HUDEP-2 (cell line): Measurements from ENCODE around the gene LYG1.
"Not testable (repeated sequence)": the region's sequence is repeated elsewhere in the genome, so short reads cannot be mapped to it uniquely, and the experiment has no call there.

Source experiments
- DNase-seq, 76 experiments: peaks; one replicate each; lab custom pipeline; 2025; ENCODE audit not compliant: unreplicated experiment in 76 of 76; lab: John Stamatoyannopoulos, UW

LYG1 gene

DNA sequence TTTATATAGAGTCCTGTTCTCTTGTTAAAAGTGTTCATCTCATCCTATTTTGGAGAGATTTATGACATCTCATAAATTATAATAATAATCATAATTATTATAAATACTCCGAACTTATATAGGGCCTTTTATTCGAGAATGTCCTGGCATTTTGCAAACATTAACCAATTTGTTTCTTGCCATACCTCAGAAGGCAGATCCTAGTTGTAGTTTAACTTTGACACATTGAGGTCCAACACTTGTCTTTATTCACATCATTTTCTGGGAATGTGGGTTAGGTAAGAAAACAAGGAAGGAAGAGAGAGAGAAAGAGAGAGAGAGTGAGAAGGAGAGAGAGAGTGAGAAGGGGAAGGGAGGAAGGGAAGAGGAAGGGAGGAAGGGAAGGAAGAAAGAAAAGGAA is at the start of gene LYG1:
Gene LYG1, minus strand, starts transcription at position 101 of the 400 bp plus-strand sequence. CDS start 5,527 bp downstream, outside the sequence.
- not testable (repeated sequence) for DNase-seq

DNA sequence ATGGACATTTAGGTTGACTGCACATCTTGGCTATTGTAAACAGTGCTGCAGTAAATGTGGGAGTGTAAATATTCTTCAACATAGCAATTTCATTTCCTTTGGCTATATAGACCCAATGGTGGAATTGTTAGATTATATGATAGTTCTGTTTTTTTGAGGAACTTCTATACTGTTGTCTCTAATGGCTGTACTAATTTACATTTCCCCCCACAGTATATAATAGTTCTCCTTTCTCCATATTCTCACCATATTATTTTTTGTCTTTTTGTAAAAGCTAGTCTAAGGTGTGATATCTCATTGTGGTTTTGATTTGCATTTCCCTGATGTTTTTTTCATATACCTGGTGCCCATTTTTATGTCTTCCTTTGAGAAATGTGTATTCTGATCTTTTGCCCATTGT is 49.2 kb upstream of the LYG1 start:
- DNase-seq: no peak

DNA sequence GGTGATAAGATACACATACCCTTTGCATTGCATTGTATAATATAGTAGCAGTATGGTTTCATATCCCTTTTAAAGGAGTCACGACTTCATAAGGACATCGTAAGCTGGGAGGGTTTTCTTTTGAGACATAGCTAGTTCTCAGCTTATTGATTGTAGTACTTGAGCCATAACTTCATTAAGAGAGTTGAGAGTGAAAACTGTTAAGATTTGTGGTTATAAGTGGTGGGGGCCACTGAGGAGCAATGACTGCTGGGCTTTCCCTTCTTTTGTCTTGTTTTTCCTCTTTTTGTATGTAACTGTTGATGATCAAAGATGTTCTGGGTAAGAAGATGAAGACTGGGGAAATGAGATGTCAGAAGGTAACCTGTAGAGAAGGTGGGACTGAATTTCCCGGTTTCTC is 47.2 kb upstream of the LYG1 start:
- no peak for DNase-seq

DNA sequence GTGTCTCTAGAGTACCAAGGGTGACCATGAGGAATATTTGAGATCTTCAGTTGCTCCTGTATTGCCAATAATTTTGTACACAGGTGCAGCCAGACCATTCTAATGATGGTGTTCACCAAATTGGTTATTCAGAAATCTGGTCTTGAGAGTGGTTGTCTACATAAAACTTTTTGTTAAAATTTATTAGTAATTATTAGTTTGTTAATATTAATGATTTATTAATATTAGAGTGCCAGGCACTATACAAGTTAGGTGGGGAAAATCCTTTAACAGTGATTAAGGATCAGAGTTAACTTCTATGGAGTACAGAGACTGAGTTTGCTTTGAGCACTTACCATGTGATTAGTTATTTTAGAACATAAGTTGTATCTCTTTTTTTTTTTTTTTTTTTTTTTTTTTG is 45.2 kb upstream of the LYG1 start:
- DNase-seq: no peak

DNA sequence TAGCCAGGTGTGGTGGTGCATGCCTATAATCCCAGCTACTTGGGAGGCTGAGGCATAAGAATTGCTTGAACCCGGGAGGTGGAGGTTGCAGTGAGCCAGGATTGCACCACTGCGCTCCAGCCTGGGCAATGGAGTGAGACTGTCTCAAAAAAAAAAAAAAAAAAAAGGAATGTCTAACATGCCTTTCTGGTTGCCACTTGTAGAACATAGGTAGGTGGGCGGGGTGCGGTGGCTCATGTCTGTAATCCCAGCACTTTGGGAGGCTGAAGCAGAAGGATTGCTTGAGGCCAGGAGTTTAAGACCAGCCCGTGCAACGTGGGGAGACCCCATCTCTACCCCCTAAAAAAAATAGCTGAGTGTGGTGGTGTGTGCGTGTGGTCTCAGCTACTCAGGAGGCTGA is 44.4 kb upstream of the LYG1 start:
- not testable (repeated sequence) for DNase-seq

DNA sequence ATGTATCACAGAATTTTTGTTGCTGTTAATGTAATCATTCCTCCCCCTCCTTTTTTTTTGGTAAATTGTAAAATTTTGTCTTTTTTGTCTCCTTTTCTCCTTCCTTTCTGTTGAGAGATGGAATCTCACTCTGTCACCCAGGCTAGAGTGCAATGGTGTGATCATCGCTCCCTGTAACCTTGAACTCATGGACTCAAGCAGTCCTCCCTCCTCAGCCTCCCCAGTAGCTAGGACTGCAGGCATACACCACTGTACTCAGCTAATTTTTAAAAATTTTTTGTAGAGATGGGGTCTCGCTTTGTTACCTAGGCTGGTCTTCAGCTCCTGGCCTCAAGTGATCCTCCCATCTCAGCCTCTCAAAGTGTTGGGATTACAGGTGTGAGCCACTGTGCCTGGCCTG is 41.5 kb upstream of the LYG1 start:
- DNase-seq: no peak

DNA sequence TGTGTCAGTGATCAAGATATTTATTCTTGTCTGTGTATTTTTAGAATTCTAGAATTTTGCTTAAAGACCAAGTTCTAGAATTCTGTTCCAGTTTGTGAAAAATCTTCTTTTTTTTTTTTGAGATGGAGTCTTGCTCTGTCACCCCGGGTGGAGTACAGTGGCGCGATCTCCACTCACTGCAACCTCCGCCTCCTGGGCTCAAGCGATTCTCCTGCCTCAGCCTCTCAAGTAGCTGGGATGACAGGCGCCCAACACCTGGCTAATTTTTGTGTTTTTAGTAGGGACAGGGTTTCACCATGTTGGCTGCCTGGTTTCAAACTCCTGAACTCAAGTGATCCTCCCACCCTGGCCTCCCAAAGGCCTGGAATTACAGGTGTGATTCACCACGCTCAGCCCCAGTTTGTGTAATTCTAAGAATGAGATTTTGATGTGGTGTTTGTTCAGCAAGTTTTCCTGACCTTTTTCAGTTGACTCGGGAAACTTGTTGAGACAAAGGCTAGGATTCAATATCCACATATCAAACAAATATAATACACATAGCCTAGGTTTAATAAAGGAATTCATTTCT is 39.8 kb upstream of the LYG1 start:
- no peak for DNase-seq

DNA sequence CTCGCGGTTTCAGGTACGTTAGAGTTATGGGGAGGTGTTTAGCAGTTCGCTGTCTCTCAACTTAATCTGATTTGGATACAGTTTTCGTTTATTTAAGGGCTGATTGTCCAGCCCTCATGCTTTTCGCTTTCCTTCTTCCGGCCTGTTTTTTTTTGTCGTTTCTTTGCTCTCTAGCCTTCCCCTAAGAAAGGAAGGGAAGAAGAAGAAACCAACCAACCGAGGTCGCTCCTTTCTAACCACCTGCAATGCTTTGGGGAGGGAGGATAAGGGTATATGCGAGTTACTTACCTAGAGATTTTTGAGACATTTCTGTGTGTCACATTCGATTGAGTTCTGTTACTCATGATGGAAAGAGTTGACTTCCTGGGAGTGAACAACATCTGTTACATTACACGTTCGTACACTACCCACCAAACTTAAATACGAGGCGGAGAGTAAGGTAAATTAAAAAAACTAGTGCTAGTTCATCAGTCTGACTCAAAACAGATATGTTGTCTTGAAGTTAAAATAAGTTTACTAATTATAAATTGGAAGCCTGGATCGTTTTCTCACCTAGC is 37.1 kb upstream of the LYG1 start:
- DNase-seq: peak in 5 of 76 experiments; percentile 4 to 49 (median 15)

DNA sequence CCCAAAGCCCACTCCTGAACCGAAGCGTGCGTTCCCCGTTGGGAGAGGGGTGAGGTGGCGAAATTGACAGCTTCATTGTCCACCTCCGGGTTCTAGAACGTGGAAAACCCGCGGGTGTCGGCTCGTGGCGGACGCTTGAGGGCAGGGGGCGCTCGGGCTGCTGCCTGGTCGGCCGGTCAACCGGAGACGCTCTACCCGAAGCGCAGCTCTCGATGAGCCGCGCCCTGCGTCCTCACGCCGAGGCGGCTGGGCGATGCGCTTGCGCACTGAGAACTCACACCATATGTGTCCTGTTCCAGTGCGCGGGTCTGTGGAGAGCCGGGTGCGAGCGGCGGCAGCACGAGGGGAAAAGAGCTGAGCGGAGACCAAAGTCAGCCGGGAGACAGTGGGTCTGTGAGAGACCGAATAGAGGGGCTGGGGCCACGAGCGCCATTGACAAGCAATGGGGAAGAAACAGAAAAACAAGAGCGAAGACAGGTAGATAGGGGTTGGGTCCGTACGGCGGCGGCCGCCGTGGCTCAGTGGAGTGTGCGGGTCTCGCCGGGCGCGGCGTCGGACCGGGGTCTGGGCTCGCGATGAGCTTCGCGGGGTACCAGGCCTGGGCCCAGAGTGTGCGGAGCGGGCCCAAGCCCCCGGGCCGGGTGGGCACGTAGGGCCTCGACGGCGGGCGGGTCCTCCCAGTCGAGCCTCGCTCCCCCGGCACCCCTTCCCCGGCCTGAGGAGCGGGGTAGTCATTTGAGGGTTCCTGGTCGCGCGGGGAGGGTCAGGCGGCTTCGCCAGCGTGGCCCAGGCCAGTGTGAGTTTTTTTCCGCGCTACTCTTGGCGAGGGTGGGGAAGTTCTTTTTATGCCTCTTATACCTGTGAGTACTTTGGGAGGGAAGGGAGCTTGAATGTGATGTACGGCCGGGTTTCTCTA is 36.4 kb upstream of the LYG1 start, which contains the start of gene EIF5B:
Gene EIF5B, plus strand, starts transcription at position 277 of the 916 bp plus-strand sequence. Its CDS starts 166 bp downstream, at position 443.
- peak; percentile 35 to 95 (median 90) for DNase-seq

DNA sequence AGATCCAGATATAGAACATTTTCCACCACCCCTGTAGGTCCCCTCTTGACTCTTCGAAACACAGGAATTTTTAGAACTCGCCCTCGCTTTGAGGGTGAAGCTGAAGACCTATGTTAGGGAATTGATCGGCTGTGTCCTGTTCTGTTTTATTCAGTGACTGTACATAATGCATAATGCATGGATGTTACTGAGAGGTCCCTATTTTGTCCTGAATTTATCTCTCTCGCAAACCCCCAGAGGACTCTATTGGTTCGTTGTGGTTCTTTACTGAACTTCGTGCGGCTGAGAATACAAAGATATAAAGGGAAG is 35.8 kb upstream of the LYG1 start:
- DNase-seq: peak in 8 of 76 experiments; percentile 26 to 65 (median 48)

DNA sequence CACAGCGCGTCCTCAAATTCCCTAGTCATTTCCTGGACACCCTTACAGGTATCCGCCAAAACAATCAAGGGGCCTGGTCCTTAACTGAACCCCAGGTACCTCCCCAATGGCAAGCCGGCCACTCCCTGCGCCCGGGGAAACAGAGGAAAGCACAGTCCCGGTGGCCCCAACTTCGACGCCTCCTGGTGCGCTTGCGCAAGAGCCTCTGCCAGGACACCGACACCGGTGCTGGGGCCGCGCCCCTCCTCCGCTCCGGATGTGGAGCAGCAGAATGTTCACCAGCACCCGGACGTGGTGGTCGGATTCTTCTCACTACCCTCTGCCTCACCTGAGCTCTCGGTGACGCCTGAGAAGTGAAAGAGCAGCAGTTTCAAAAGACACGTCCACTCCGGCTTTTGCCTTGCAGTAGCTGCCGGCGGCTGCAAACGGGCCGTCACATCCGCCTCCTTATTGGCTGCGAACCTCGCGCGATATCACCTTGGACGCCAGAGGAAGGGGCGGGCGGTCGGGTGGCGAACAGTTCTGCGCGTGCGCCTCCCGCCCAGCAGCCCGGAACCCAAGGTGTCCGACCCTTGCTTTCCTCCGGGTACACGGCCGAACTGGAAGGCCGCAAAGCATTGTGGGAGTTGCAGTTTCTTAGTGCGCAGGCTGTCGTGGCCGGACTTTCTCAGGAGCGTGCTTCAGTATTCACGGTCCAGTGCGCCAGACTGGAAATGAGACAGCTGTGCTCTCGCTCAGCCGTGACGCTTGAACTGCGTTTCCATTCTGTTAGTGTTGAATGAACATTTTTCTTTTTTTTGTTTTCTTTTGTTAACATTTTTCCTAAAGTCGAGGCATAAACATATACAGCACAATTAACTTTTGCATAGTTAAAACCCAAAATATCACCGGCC is 35.2 kb upstream of the LYG1 start, which contains the start of gene TXNDC9:
Gene TXNDC9, minus strand, starts transcription at position 423 of the 893 bp plus-strand sequence. CDS start 3,123 bp downstream, outside the sequence.
- peak; percentile 67 to 99 (median 97) for DNase-seq

DNA sequence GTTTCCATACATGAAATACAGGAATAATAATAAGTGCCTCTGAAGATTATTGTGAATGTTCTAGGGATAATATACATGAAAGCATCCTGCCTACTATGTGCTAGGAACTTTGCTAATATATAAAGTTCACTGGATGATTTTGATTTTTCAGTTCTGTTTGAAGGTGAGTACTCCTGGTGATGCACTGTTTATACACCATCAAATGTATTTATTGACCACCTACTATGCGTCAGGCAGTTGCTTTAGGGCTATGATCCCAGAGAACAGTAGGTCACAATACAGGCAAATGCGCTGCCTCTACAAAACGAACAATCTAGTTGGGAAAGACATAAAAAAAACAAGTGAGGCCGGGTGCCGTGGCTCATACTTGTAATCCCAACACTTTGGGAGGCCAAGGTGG is 24.4 kb upstream of the LYG1 start:
- DNase-seq: no peak

DNA sequence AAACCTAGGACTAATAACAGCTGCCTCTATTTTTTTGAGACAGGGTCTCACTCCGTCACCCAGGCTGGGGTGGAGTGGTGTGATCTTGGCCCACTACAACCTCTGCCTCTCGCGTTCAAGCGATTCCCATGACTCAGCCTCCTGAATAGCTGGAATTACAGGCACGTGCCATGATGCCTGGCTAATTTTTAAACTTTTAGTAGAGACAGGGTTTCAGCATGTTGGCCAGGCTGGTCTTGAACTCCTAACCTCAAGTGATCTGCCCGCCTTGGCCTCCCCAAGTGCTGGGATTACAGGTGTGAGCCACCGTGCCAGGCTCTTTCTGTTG is 16.8 kb upstream of the LYG1 start:
- DNase-seq: not testable (repeated sequence)

DNA sequence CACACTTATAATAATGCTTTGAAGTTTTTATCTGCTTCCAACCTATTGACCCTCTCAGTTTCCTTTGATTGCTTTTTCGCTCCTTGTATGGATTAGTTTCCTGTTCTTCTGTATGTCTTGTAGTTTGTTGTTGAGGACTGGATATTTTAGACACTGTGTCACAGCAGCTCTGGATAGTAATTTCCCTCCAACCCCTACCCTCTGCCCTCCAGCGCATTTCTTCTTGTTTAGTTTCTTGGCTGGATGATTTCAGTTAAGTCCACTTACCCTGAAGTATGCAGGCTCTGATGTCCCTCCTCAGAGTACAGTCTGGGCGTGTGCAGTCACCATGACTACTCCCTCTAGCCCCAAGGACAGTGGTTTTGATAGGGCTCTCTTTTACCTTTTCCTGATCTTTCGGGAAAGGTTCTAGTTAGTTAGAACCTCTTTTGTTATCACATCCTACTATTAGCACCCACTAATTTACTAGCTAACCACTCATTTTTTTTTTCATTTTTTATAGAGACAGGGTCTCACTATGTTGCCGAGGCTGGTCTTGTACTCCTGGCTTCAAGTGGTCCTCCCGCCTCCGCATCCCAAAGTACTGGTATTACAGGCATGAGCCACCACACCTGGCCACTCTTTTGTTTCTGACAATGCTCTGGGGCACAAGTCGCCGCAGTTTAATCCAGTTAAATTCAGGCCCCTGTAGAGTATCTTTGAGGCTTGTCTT is 16.3 kb upstream of the LYG1 start:
- DNase-seq: no peak

DNA sequence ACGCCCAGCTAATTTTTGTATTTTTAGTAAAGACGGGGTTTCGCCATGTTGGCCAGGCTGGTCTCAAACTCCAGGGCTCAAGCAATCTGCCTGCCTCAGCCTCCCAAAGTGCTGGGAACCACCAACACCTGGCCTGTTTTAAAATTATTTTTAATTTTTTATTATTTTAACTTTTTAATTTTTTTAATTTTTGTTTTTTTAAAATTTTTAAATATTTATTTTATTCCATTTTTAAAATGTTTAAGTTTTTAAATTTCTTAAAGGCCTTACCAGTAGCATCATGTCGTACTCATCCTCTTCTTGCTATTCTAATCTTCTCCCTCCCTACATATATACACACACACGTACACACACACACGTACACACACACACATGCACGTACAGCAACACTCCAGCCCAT is 1.4 kb downstream of the LYG1 start:
- DNase-seq: no peak

DNA sequence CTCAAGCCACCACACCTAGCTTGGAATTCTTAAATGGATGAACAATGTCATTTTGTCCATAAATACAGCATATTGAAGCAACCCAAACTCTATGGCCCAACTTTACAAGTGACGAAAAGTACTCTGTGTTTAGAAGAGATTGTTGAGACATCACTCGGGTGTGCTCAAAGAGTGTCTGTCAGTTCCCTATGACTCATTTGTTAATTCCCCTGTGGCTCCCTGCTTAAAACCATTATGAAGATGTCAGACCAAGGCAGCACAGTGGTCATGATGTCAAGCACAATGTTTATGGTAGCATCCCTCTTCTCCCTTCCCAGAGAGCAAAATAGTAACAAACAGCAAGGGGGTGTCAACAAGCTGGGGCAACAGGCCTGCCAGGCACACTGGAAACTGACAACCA is 3.0 kb downstream of the LYG1 start:
- DNase-seq: no peak

DNA sequence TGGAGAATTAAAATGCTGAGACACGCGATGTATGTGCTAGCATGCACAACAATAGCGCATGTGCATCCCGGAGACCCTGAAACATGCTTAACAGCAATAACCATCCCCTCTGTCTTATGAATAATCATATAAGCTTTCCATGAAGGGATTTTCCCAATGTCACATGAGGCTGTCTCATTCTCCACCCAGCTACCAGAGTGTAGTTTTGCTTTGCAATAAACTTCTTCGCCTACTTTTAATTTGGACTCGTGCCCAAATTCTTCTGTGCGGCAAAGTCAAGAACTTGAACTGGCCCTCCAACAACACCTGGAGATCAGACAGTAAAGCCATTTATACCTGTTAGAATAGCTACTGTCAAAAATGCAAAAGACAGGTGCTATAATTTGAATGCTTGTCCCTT is 15.5 kb downstream of the LYG1 start:
- no peak for DNase-seq

DNA sequence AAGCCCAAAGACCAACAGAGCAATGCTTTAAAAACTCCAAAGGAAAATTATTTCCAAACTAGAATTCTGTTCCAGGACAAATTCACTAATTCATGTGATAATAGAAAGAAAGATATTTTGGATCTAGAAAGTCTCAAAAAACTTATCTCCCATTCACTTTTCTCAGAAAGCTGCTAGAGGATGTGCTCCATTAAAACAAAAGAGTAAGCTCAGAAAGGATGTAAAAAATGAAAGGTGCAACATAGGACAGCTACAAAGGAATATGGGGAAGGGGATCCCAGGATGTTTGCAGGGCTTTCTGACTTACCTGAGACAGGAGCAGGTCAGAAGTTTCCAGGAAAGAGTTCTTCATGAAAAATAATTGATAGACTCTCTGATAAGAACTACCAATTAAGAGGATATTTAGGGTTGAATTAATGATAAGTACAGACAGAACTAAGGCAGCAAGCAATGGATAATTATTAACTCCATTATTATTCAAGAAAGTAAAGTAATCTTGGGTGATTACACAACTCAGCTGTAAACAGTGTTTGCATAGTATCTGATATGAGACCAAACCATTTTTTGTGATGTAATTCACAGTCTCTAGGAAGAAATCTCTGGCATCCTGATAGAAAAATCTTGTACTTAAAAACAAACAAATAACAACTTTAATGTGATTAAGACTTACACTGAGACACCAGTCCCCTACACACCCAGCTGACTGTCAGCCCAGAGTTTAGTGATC is 20.9 kb downstream of the LYG1 start:
- no peak for DNase-seq

DNA sequence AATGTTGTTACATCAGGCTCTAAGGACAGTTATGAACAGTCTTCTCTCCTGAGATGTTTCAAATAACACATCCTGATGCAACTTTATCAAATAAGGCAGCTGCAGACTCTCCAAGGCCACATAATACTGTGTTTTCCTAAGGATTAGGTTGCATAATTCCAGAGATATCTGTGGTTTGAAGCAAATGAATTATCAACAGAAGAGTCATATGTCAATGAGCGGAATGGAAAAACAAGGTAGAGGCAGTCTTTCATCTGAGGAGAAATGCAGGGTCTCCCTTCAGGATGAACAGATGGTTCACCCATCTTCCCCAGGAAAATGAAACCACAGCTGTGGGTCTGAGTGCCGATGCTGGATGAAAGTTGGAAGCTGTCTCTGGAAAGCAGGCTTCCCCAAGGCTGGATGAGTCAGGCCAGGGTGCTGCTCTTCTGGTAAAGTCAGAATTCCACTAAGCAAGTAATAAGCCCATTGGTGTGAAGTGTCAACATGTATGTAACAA is 22.2 kb downstream of the LYG1 start:
- no peak for DNase-seq
